H1 (cell line): ENCODE measurements around the gene ANKRD11. TPM values are rescaled to one million over a fixed set of nuclear protein-coding genes. Genes with fewer than 3 reads are reported as not detected.

Experiments used
- CTCF ChIA-PET: fragments of 300-600 bp; sonication (Branson Sonifier 250); formaldehyde crosslinking; loops from one replicate; lab custom pipeline; 2021; ENCODE audit not compliant: partially characterized antibody; lab: Charles Lee
- POLR2A ChIA-PET: fragments of 300-600 bp; sonication (Branson Sonifier 250); formaldehyde crosslinking; loops from one replicate; lab custom pipeline; 2021; ENCODE audit warnings: inconsistent platforms; ENCODE audit not compliant: partially characterized antibody; lab: Charles Lee
- DNase-seq, 2 experiments: peaks; one replicate each; pipeline versions ENCODE4 v3.0.0 to v3.0.0-alpha.2; 2010 to 2022; ENCODE audit warnings: low spot score in 2 of 2, low read depth in 1 of 2, mixed read lengths in 1 of 2
- FAIRE-seq: peaks from 2 replicates; lab custom pipeline; 2011; peaks lifted over from hg19 to GRCh38; lab: Jason Lieb, UNC
- H2AFZ ChIP-seq: 2 replicates; pipeline ENCODE4 v1.8.1; 2012; ENCODE audit warnings: low read length, inconsistent platforms
- H2AK5ac ChIP-seq: 2 replicates; pipeline ENCODE4 v1.6.1; 2013; ENCODE audit warnings: low read depth, low read length
- H2BK120ac ChIP-seq: replicated peaks from 2 replicates; pipeline ENCODE3; 2013; ENCODE audit warnings: low read depth, low read length, inconsistent platforms
- H2BK12ac ChIP-seq: 2 replicates; pipeline ENCODE4 v1.6.1; 2013; ENCODE audit warnings: low read depth, low read length
- H2BK15ac ChIP-seq: 2 replicates; pipeline ENCODE4 v1.6.1; 2013; ENCODE audit warnings: low read length
- H2BK20ac ChIP-seq: 2 replicates; pipeline ENCODE4 v1.6.1; 2013; ENCODE audit warnings: low read length
- H2BK5ac ChIP-seq: 2 replicates; pipeline ENCODE4 v1.6.1; 2013; ENCODE audit warnings: low read depth, low read length
- H3K14ac ChIP-seq: 2 replicates; pipeline ENCODE4 v1.6.1; 2013; ENCODE audit warnings: inconsistent platforms; ENCODE audit not compliant: insufficient read length
- H3K18ac ChIP-seq: 2 replicates; pipeline ENCODE4 v1.6.1; 2013; ENCODE audit warnings: low read length; ENCODE audit errors: extremely low read depth
- H3K23ac ChIP-seq: 2 replicates; pipeline ENCODE4 v1.6.1; 2013; ENCODE audit warnings: inconsistent platforms; ENCODE audit not compliant: insufficient read length
- H3K23me2 ChIP-seq: 2 replicates; pipeline ENCODE4 v1.6.1; 2013; ENCODE audit warnings: low read depth, low read length
- H3K27ac ChIP-seq: 2 replicates; pipeline ENCODE4 v1.6.1; 2011; ENCODE audit warnings: low read depth, low read length, inconsistent platforms
- H3K27me3 ChIP-seq, 4 experiments: replicated peaks in 1 of 4; 1 replicate in 1 of 4; 2 replicates in 3 of 4; pipeline versions ENCODE4 v1.6.1 to v1.8.1; 2011 to 2013; ENCODE audit warnings: low read length in 3 of 4, mild to moderate bottlenecking in 3 of 4, inconsistent platforms in 2 of 4, mixed read lengths in 2 of 4, moderate library complexity in 1 of 4; ENCODE audit not compliant: control insufficient read depth in 3 of 4, insufficient read depth in 3 of 4; ENCODE audit errors: extremely low read depth in 1 of 4
- H3K36me3 ChIP-seq, 4 experiments: 2 replicates each; pipeline versions ENCODE4 v1.6.1 to v1.8.1; 2011 to 2013; ENCODE audit warnings: mild to moderate bottlenecking in 4 of 4, low read length in 3 of 4, moderate library complexity in 2 of 4, control low read depth in 1 of 4, inconsistent platforms in 1 of 4; ENCODE audit not compliant: insufficient read depth in 4 of 4, control insufficient read depth in 2 of 4
- H3K4ac ChIP-seq: replicated peaks from 2 replicates; pipeline ENCODE3; 2013; ENCODE audit warnings: low read length, low read depth, mixed read lengths, inconsistent platforms; ENCODE audit not compliant: insufficient read length
- H3K4me1 ChIP-seq, 4 experiments: replicated peaks in 1 of 4; 1 replicate in 1 of 4; 2 replicates in 3 of 4; pipeline versions ENCODE4 v1.6.1 to v1.8.1; 2011 to 2013; ENCODE audit warnings: low read length in 3 of 4, inconsistent platforms in 2 of 4, mixed read lengths in 1 of 4; ENCODE audit not compliant: insufficient read depth in 4 of 4, control insufficient read depth in 3 of 4
- H3K4me2 ChIP-seq, 2 experiments: 2 replicates each; pipeline versions ENCODE4 v1.6.1 to v1.8.1; 2011 to 2013; ENCODE audit warnings: low read depth in 2 of 2, low read length in 2 of 2, control low read depth in 1 of 2, inconsistent platforms in 1 of 2, mild to moderate bottlenecking in 1 of 2; ENCODE audit not compliant: insufficient read depth in 1 of 2
- H3K4me3 ChIP-seq, 4 experiments: fragments of 200-600, 300-600 bp in 1 of 4; sonication (generic), shearing (Covaris generic), sonication (Bioruptor Twin) in 1 of 4; 2 replicates each; pipeline versions ENCODE4 v1.5.1 to v1.8.1; 2011 to 2016; ENCODE audit warnings: low read length in 4 of 4, low read depth in 3 of 4, control low read depth in 2 of 4, inconsistent platforms in 2 of 4, mild to moderate bottlenecking in 2 of 4, mixed read lengths in 1 of 4, moderate library complexity in 1 of 4; ENCODE audit not compliant: insufficient read depth in 2 of 4; ENCODE audit errors: extremely low read depth in 1 of 4
- H3K56ac ChIP-seq: replicated peaks from 2 replicates; pipeline ENCODE3; 2013; ENCODE audit warnings: low read depth, mild to moderate bottlenecking, mixed read lengths, low read length, inconsistent platforms; ENCODE audit not compliant: insufficient read length
- H3K79me1 ChIP-seq: 2 replicates; pipeline ENCODE4 v1.6.1; 2013; ENCODE audit warnings: low read depth, low read length, control low read depth
- H3K79me2 ChIP-seq, 2 experiments: 2 replicates each; pipeline versions ENCODE4 v1.6.1 to v1.8.1; 2012 to 2013; ENCODE audit warnings: low read length in 2 of 2, mild to moderate bottlenecking in 2 of 2, inconsistent platforms in 1 of 2; ENCODE audit not compliant: insufficient read depth in 2 of 2, control insufficient read depth in 1 of 2
- H3K9ac ChIP-seq, 4 experiments: replicated peaks in 1 of 4; 1 replicate in 1 of 4; 2 replicates in 3 of 4; pipeline versions ENCODE4 v1.6.1 to v1.8.1; 2011 to 2013; ENCODE audit warnings: low read depth in 3 of 4, low read length in 3 of 4, control low read depth in 2 of 4, mild to moderate bottlenecking in 2 of 4, moderate library complexity in 2 of 4, inconsistent platforms in 1 of 4; ENCODE audit errors: extremely low read depth in 1 of 4
- H3K9me3 ChIP-seq, 2 experiments: 2 replicates each; pipeline versions ENCODE4 v1.6.1 to v1.8.1; 2012 to 2013; ENCODE audit warnings: mild to moderate bottlenecking in 2 of 2, moderate library complexity in 2 of 2, control low read depth in 1 of 2, inconsistent platforms in 1 of 2, low read depth in 1 of 2, low read length in 1 of 2, mixed read lengths in 1 of 2; ENCODE audit not compliant: insufficient read depth in 2 of 2
- H4K20me1 ChIP-seq, 2 experiments: replicated peaks in 1 of 2; 2 replicates each; pipeline versions ENCODE3 to v1.8.1; 2011 to 2013; ENCODE audit warnings: inconsistent platforms in 2 of 2, low read length in 2 of 2, mild to moderate bottlenecking in 1 of 2; ENCODE audit not compliant: insufficient read depth in 2 of 2, control insufficient read depth in 1 of 2
- H4K5ac ChIP-seq: 2 replicates; pipeline ENCODE4 v1.6.1; 2013; ENCODE audit warnings: low read length, low read depth, mixed read lengths, inconsistent platforms; ENCODE audit not compliant: insufficient read length
- H4K8ac ChIP-seq: 2 replicates; pipeline ENCODE4 v1.8.0; 2013; ENCODE audit warnings: mild to moderate bottlenecking, moderate library complexity, low read length, inconsistent platforms; ENCODE audit not compliant: insufficient read depth; ENCODE audit errors: extremely low read depth
- H4K91ac ChIP-seq: replicated peaks from 2 replicates; pipeline ENCODE3; 2013; ENCODE audit warnings: low read length, mixed read lengths, inconsistent platforms; ENCODE audit not compliant: insufficient read length
- ATF3 ChIP-seq: IDR thresholded peaks from 2 replicates; pipeline ENCODE4 v1.6.1; 2011; ENCODE audit warnings: low read depth, mild to moderate bottlenecking, low read length; ENCODE audit not compliant: insufficient read depth
- BRCA1 ChIP-seq: IDR thresholded peaks from 2 replicates; pipeline ENCODE4 v1.6.1; 2012; ENCODE audit warnings: low read depth, low read length, improper control_type of control experiment
- EGR1 ChIP-seq: IDR thresholded peaks from 2 replicates; pipeline ENCODE4 v1.6.1; 2011; ENCODE audit warnings: low read depth, low read length, borderline replicate concordance
- JUN ChIP-seq: IDR thresholded peaks from 2 replicates; pipeline ENCODE4 v1.6.1; 2011; ENCODE audit warnings: low read depth, mild to moderate bottlenecking, improper control_type of control experiment, low read length
- MAX ChIP-seq: IDR thresholded peaks from 2 replicates; pipeline ENCODE4 v1.6.1; 2012; ENCODE audit warnings: inconsistent platforms
- NRF1 ChIP-seq: IDR thresholded peaks from 2 replicates; pipeline ENCODE4 v1.6.1; 2011; ENCODE audit warnings: mild to moderate bottlenecking, low read depth, low read length, improper control_type of control experiment
- POLR2AphosphoS5 ChIP-seq: IDR thresholded peaks from 2 replicates; pipeline ENCODE4 v1.6.1; 2011; ENCODE audit warnings: low read depth, low read length
- RAD21 ChIP-seq, 2 experiments: IDR thresholded peaks in 1 of 2; conservative IDR thresholded peaks in 1 of 2; 2 replicates each; pipeline ENCODE4 v1.6.1; 2011; ENCODE audit warnings: low read depth in 2 of 2, low read length in 2 of 2, improper control_type of control experiment in 1 of 2, inconsistent platforms in 1 of 2, mild to moderate bottlenecking in 1 of 2, moderate library complexity in 1 of 2
- SAP30 ChIP-seq: fragments of 300-600 bp; sonication (generic); IDR thresholded peaks from 2 replicates; pipeline ENCODE4 v1.7.1; 2012; ENCODE audit warnings: low read length, moderate library complexity, mild to moderate bottlenecking, inconsistent platforms; ENCODE audit not compliant: insufficient read depth, insufficient replicate concordance
- SIN3A ChIP-seq, 2 experiments: IDR thresholded peaks in 1 of 2; conservative IDR thresholded peaks in 1 of 2; 2 replicates each; pipeline ENCODE4 v1.6.1; 2011 to 2012; ENCODE audit warnings: low read length in 2 of 2, improper control_type of control experiment in 1 of 2, low read depth in 1 of 2, mild to moderate bottlenecking in 1 of 2
- SIRT6 ChIP-seq: IDR thresholded peaks from one replicate; pipeline ENCODE4 v1.7.1; 2012; ENCODE audit warnings: low read length, inconsistent platforms
- SRF ChIP-seq: IDR thresholded peaks from 2 replicates; pipeline ENCODE4 v1.6.1; 2011; ENCODE audit warnings: mild to moderate bottlenecking, low read depth, low read length, moderate library complexity
- TCF12 ChIP-seq: IDR thresholded peaks from 2 replicates; pipeline ENCODE4 v1.6.1; 2011; ENCODE audit warnings: low read depth, mild to moderate bottlenecking, low read length
- WGBS, 2 experiments: shearing (Covaris generic) in 1 of 2; methylation state at CpG; one replicate each; pipeline versions ENCODE4 v1.1.6 to v1.1.7; 2013 to 2015; ENCODE audit warnings: low lambda C conversion rate in 2 of 2, mixed read lengths in 2 of 2, inconsistent platforms in 1 of 2, low coverage in 1 of 2, missing lambda C conversion rate in 1 of 2; ENCODE audit not compliant: insufficient replicate concordance in 2 of 2, insufficient coverage in 1 of 2, insufficient read length in 1 of 2; ENCODE audit errors: extremely low coverage in 1 of 2, missing lambda C conversion rate in 1 of 2; 5-methylcytosine and 5-hydroxymethylcytosine counted together
- polyA plus RNA-seq, 7 experiments: library from polyadenylated mRNA; depleted of rRNA in 3 of 7; stranded (reverse) in 5 of 7; unstranded in 2 of 7; fragments of >200 nt in 5 of 7; fragments of 200-250 nt in 2 of 7; gene quantifications; 1 replicate in 5 of 7; 2 replicates in 1 of 7; 4 replicates in 1 of 7; pipeline versions ENCODE4 v1.2.1 to v1.2.3, GENCODE V29; 2011 to 2013; ENCODE audit warnings: missing spikeins in 2 of 7, mixed read lengths in 2 of 7
- total RNA-seq: library from RNA; stranded (reverse); fragmentation: NEBNext Ultra II Directional; extraction: Animal tissue kit (Norgen Biotek cat#: 25700); gene quantifications from 2 replicates; pipeline ENCODE4 v1.2.1, GENCODE V29; 2021

The ANKRD11 gene
- total and polyA plus RNA-seq, 2 of the 8 experiments (the other 6 are each of a cell fraction or from before 2014, with no cell fraction given) = 46.5 to 142 TPM

DNA sequence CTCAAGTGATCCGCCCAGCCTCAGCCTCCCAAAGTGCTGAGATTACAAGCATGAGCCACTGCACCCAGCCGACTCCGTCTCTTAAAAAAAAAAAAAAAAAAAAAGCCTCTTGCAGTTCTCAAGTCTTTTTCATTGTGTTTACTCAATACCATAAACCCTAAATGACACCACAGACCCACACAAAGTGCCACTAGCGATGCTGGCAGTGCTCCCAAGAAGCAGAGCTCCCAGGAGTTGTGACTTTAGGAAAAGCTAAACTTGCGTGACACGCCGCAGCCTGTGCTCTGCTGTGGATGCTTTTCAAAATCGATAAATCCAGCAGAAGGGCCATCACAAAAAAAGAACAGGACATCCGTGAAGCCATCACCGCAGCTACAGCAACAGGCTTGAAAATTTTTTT lies 114.7 kb downstream of the ANKRD11 start:
- no peak for DNase-seq
- Histone ChIP-seq H3K4me1 (peaks cover 0 to 13% (median 2%) of the 10 kb centered on the region in 4 experiments; a peak in 5 of 7 replicates), H3K23me2 (no peaks in the 10 kb centered on the region), H3K4me2 (no peak overlapping the region), H2BK15ac (no peak overlapping the region), H4K91ac (no peak overlapping the region), H3K27ac (no peak overlapping the region), H3K9me3 (no peaks in the 10 kb centered on the region), H3K36me3 (no peaks in the 10 kb centered on the region; a peak in 1 of 8 replicates), H2BK20ac (no peak overlapping the region), H2AK5ac (no peak overlapping the region), H3K14ac (no peak overlapping the region), H3K79me1 (peaks cover 41% of the 10 kb centered on the region), H3K4ac (no peak overlapping the region), H3K27me3 (no peaks in the 10 kb centered on the region), H3K9ac (no peak overlapping the region), H4K5ac (no peak overlapping the region), H3K56ac (no peak overlapping the region), H3K4me3 (no peak overlapping the region), H4K20me1 (peaks cover 60% of the 10 kb centered on the region in 2 experiments), H3K79me2 (peaks cover 47 to 100% of the 10 kb centered on the region in 2 experiments), H2BK5ac (no peak overlapping the region), H2BK12ac (no peak overlapping the region), H2BK120ac (no peak overlapping the region), H4K8ac (no peak overlapping the region; the same call in 1 of the 2 replicates), H2AFZ (no peak overlapping the region), H3K18ac (no peak overlapping the region), H3K23ac (no peak overlapping the region)
- POLR2A ChIA-PET = interaction anchor here (1.1 to 1.4 kb wide), 2 partner anchors 29 to 113 kb away, joined by 4 to 5 read pairs; no protein-coding TSS in a partner anchor
- no peak for FAIRE-seq
- CTCF ChIA-PET = interaction anchor here (0.6 to 2.5 kb wide), 11 partner anchors 11 to 109 kb away, joined by 3 to 13 read pairs (median 4); no protein-coding TSS in a partner anchor
- WGBS, 2 experiments = 92% methylated on average over 8 of the region's 10 CpGs; no CpG with 5 or more reads in 1 of the 2 experiments
- TF ChIP-seq NRF1 (no peak), JUN (no peak), SAP30 (no peak), MAX (no peak), SIRT6 (no peak), SRF (no peak), ATF3 (no peak), BRCA1 (no peak), EGR1 (no peak), TCF12 (no peak), POLR2AphosphoS5 (no peak), RAD21 (IDR thresholded peaks at IDR 0.05 in 1 of 2, conservative IDR thresholded peaks at IDR 0.05 in 1 of 2; ENCODE audit: low read depth in 2 of 2, low read length in 2 of 2) (no peak), SIN3A (conservative IDR thresholded peaks at IDR 0.05 in 1 of 2, IDR thresholded peaks at IDR 0.05 in 1 of 2; ENCODE audit: low read depth in 1 of 2, low read length in 2 of 2) (no peak)
